H1 (cell line): ENCODE data around the gene MGRN1. TPM values are rescaled to one million over a fixed set of nuclear protein-coding genes. Genes with fewer than 3 reads are reported as not detected.

ENCODE experiments used
- CTCF ChIA-PET: fragments of 300-600 bp; sonication (Branson Sonifier 250); formaldehyde crosslinking; loops from one replicate; lab custom pipeline; 2021; ENCODE audit not compliant: partially characterized antibody; lab: Charles Lee
- POLR2A ChIA-PET: fragments of 300-600 bp; sonication (Branson Sonifier 250); formaldehyde crosslinking; loops from one replicate; lab custom pipeline; 2021; ENCODE audit warnings: inconsistent platforms; ENCODE audit not compliant: partially characterized antibody; lab: Charles Lee
- DNase-seq, 2 experiments: peaks; one replicate each; pipeline versions ENCODE4 v3.0.0 to v3.0.0-alpha.2; 2010 to 2022; ENCODE audit warnings: low spot score in 2 of 2, low read depth in 1 of 2, mixed read lengths in 1 of 2
- FAIRE-seq: peaks from 2 replicates; lab custom pipeline; 2011; peaks lifted over from hg19 to GRCh38; lab: Jason Lieb, UNC
- H2AFZ ChIP-seq: 2 replicates; pipeline ENCODE4 v1.8.1; 2012; ENCODE audit warnings: low read length, inconsistent platforms
- H2AK5ac ChIP-seq: 2 replicates; pipeline ENCODE4 v1.6.1; 2013; ENCODE audit warnings: low read depth, low read length
- H2BK120ac ChIP-seq: replicated peaks from 2 replicates; pipeline ENCODE3; 2013; ENCODE audit warnings: low read depth, low read length, inconsistent platforms
- H2BK12ac ChIP-seq: 2 replicates; pipeline ENCODE4 v1.6.1; 2013; ENCODE audit warnings: low read depth, low read length
- H2BK15ac ChIP-seq: 2 replicates; pipeline ENCODE4 v1.6.1; 2013; ENCODE audit warnings: low read length
- H2BK20ac ChIP-seq: 2 replicates; pipeline ENCODE4 v1.6.1; 2013; ENCODE audit warnings: low read length
- H2BK5ac ChIP-seq: 2 replicates; pipeline ENCODE4 v1.6.1; 2013; ENCODE audit warnings: low read depth, low read length
- H3K14ac ChIP-seq: 2 replicates; pipeline ENCODE4 v1.6.1; 2013; ENCODE audit warnings: inconsistent platforms; ENCODE audit not compliant: insufficient read length
- H3K18ac ChIP-seq: 2 replicates; pipeline ENCODE4 v1.6.1; 2013; ENCODE audit warnings: low read length; ENCODE audit errors: extremely low read depth
- H3K23ac ChIP-seq: 2 replicates; pipeline ENCODE4 v1.6.1; 2013; ENCODE audit warnings: inconsistent platforms; ENCODE audit not compliant: insufficient read length
- H3K23me2 ChIP-seq: 2 replicates; pipeline ENCODE4 v1.6.1; 2013; ENCODE audit warnings: low read depth, low read length
- H3K27ac ChIP-seq: 2 replicates; pipeline ENCODE4 v1.6.1; 2011; ENCODE audit warnings: low read depth, low read length, inconsistent platforms
- H3K27me3 ChIP-seq, 4 experiments: replicated peaks in 1 of 4; 1 replicate in 1 of 4; 2 replicates in 3 of 4; pipeline versions ENCODE4 v1.6.1 to v1.8.1; 2011 to 2013; ENCODE audit warnings: low read length in 3 of 4, mild to moderate bottlenecking in 3 of 4, inconsistent platforms in 2 of 4, mixed read lengths in 2 of 4, moderate library complexity in 1 of 4; ENCODE audit not compliant: control insufficient read depth in 3 of 4, insufficient read depth in 3 of 4; ENCODE audit errors: extremely low read depth in 1 of 4
- H3K36me3 ChIP-seq, 4 experiments: 2 replicates each; pipeline versions ENCODE4 v1.6.1 to v1.8.1; 2011 to 2013; ENCODE audit warnings: mild to moderate bottlenecking in 4 of 4, low read length in 3 of 4, moderate library complexity in 2 of 4, control low read depth in 1 of 4, inconsistent platforms in 1 of 4; ENCODE audit not compliant: insufficient read depth in 4 of 4, control insufficient read depth in 2 of 4
- H3K4ac ChIP-seq: replicated peaks from 2 replicates; pipeline ENCODE3; 2013; ENCODE audit warnings: low read length, low read depth, mixed read lengths, inconsistent platforms; ENCODE audit not compliant: insufficient read length
- H3K4me1 ChIP-seq, 4 experiments: replicated peaks in 1 of 4; 1 replicate in 1 of 4; 2 replicates in 3 of 4; pipeline versions ENCODE4 v1.6.1 to v1.8.1; 2011 to 2013; ENCODE audit warnings: low read length in 3 of 4, inconsistent platforms in 2 of 4, mixed read lengths in 1 of 4; ENCODE audit not compliant: insufficient read depth in 4 of 4, control insufficient read depth in 3 of 4
- H3K4me2 ChIP-seq, 2 experiments: 2 replicates each; pipeline versions ENCODE4 v1.6.1 to v1.8.1; 2011 to 2013; ENCODE audit warnings: low read depth in 2 of 2, low read length in 2 of 2, control low read depth in 1 of 2, inconsistent platforms in 1 of 2, mild to moderate bottlenecking in 1 of 2; ENCODE audit not compliant: insufficient read depth in 1 of 2
- H3K4me3 ChIP-seq, 4 experiments: fragments of 200-600, 300-600 bp in 1 of 4; sonication (generic), shearing (Covaris generic), sonication (Bioruptor Twin) in 1 of 4; 2 replicates each; pipeline versions ENCODE4 v1.5.1 to v1.8.1; 2011 to 2016; ENCODE audit warnings: low read length in 4 of 4, low read depth in 3 of 4, control low read depth in 2 of 4, inconsistent platforms in 2 of 4, mild to moderate bottlenecking in 2 of 4, mixed read lengths in 1 of 4, moderate library complexity in 1 of 4; ENCODE audit not compliant: insufficient read depth in 2 of 4; ENCODE audit errors: extremely low read depth in 1 of 4
- H3K56ac ChIP-seq: replicated peaks from 2 replicates; pipeline ENCODE3; 2013; ENCODE audit warnings: low read depth, mild to moderate bottlenecking, mixed read lengths, low read length, inconsistent platforms; ENCODE audit not compliant: insufficient read length
- H3K79me1 ChIP-seq: 2 replicates; pipeline ENCODE4 v1.6.1; 2013; ENCODE audit warnings: low read depth, low read length, control low read depth
- H3K79me2 ChIP-seq, 2 experiments: 2 replicates each; pipeline versions ENCODE4 v1.6.1 to v1.8.1; 2012 to 2013; ENCODE audit warnings: low read length in 2 of 2, mild to moderate bottlenecking in 2 of 2, inconsistent platforms in 1 of 2; ENCODE audit not compliant: insufficient read depth in 2 of 2, control insufficient read depth in 1 of 2
- H3K9ac ChIP-seq, 4 experiments: replicated peaks in 1 of 4; 1 replicate in 1 of 4; 2 replicates in 3 of 4; pipeline versions ENCODE4 v1.6.1 to v1.8.1; 2011 to 2013; ENCODE audit warnings: low read depth in 3 of 4, low read length in 3 of 4, control low read depth in 2 of 4, mild to moderate bottlenecking in 2 of 4, moderate library complexity in 2 of 4, inconsistent platforms in 1 of 4; ENCODE audit errors: extremely low read depth in 1 of 4
- H3K9me3 ChIP-seq, 2 experiments: 2 replicates each; pipeline versions ENCODE4 v1.6.1 to v1.8.1; 2012 to 2013; ENCODE audit warnings: mild to moderate bottlenecking in 2 of 2, moderate library complexity in 2 of 2, control low read depth in 1 of 2, inconsistent platforms in 1 of 2, low read depth in 1 of 2, low read length in 1 of 2, mixed read lengths in 1 of 2; ENCODE audit not compliant: insufficient read depth in 2 of 2
- H4K20me1 ChIP-seq, 2 experiments: replicated peaks in 1 of 2; 2 replicates each; pipeline versions ENCODE3 to v1.8.1; 2011 to 2013; ENCODE audit warnings: inconsistent platforms in 2 of 2, low read length in 2 of 2, mild to moderate bottlenecking in 1 of 2; ENCODE audit not compliant: insufficient read depth in 2 of 2, control insufficient read depth in 1 of 2
- H4K5ac ChIP-seq: 2 replicates; pipeline ENCODE4 v1.6.1; 2013; ENCODE audit warnings: low read length, low read depth, mixed read lengths, inconsistent platforms; ENCODE audit not compliant: insufficient read length
- H4K8ac ChIP-seq: 2 replicates; pipeline ENCODE4 v1.8.0; 2013; ENCODE audit warnings: mild to moderate bottlenecking, moderate library complexity, low read length, inconsistent platforms; ENCODE audit not compliant: insufficient read depth; ENCODE audit errors: extremely low read depth
- H4K91ac ChIP-seq: replicated peaks from 2 replicates; pipeline ENCODE3; 2013; ENCODE audit warnings: low read length, mixed read lengths, inconsistent platforms; ENCODE audit not compliant: insufficient read length
- BACH1 ChIP-seq: IDR thresholded peaks from 2 replicates; pipeline ENCODE4 v1.6.1; 2012; ENCODE audit warnings: low read length, improper control_type of control experiment
- GTF2F1 ChIP-seq: IDR thresholded peaks from 2 replicates; pipeline ENCODE4 v1.6.1; 2012; ENCODE audit warnings: low read depth, low read length, improper control_type of control experiment, borderline replicate concordance
- SIX5 ChIP-seq: IDR thresholded peaks from 2 replicates; pipeline ENCODE4 v1.6.1; 2011; ENCODE audit warnings: mild to moderate bottlenecking, low read depth, low read length
- SP4 ChIP-seq: IDR thresholded peaks from 2 replicates; pipeline ENCODE4 v1.6.1; 2012; ENCODE audit warnings: low read length, inconsistent platforms
- WGBS, 2 experiments: shearing (Covaris generic) in 1 of 2; methylation state at CpG; one replicate each; pipeline versions ENCODE4 v1.1.6 to v1.1.7; 2013 to 2015; ENCODE audit warnings: low lambda C conversion rate in 2 of 2, mixed read lengths in 2 of 2, inconsistent platforms in 1 of 2, low coverage in 1 of 2, missing lambda C conversion rate in 1 of 2; ENCODE audit not compliant: insufficient replicate concordance in 2 of 2, insufficient coverage in 1 of 2, insufficient read length in 1 of 2; ENCODE audit errors: extremely low coverage in 1 of 2, missing lambda C conversion rate in 1 of 2; 5-methylcytosine and 5-hydroxymethylcytosine counted together
- polyA plus RNA-seq, 7 experiments: library from polyadenylated mRNA; depleted of rRNA in 3 of 7; stranded (reverse) in 5 of 7; unstranded in 2 of 7; fragments of >200 nt in 5 of 7; fragments of 200-250 nt in 2 of 7; gene quantifications; 1 replicate in 5 of 7; 2 replicates in 1 of 7; 4 replicates in 1 of 7; pipeline versions ENCODE4 v1.2.1 to v1.2.3, GENCODE V29; 2011 to 2013; ENCODE audit warnings: missing spikeins in 2 of 7, mixed read lengths in 2 of 7
- total RNA-seq: library from RNA; stranded (reverse); fragmentation: NEBNext Ultra II Directional; extraction: Animal tissue kit (Norgen Biotek cat#: 25700); gene quantifications from 2 replicates; pipeline ENCODE4 v1.2.1, GENCODE V29; 2021

MGRN1 gene
- total and polyA plus RNA-seq, 2 of the 8 experiments (the other 6 are each of a cell fraction or from before 2014, with no cell fraction given): 15.0 to 82.3 TPM

DNA sequence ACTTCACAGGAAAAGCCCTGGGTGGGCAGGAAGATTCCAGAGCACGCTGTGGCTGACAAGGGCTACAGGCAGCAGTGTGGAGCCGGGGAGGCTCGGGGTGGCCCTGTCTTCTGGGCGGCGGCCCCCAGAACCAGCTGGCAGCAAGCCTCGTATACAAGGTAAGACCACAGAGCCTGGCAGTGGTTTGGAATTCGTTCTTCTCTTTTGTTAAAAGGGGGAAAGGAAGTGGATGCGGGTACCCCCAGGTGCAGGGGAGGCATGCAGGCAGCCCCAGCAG is 16.0 kb upstream of the MGRN1 start:
- Histone ChIP-seq H2BK120ac (no peak overlapping the region), H3K4me1 (peaks cover 0 to 24% (median 21%) of the 10 kb centered on the region in 4 experiments; a peak in 6 of 7 replicates), H3K4ac (no peak overlapping the region), H3K14ac (no peak overlapping the region), H3K4me3 (no peak overlapping the region), H4K20me1 (peaks cover 13 to 21% of the 10 kb centered on the region in 2 experiments), H2BK20ac (no peak overlapping the region), H2AK5ac (no peak overlapping the region), H2AFZ (no peak overlapping the region), H3K56ac (no peak overlapping the region), H4K8ac (no peak overlapping the region), H3K4me2 (no peak overlapping the region), H3K9me3 (no peaks in the 10 kb centered on the region), H3K79me2 (peaks cover 9 to 38% of the 10 kb centered on the region in 2 experiments; a peak in 3 of 4 replicates), H4K91ac (no peak overlapping the region), H2BK12ac (no peak overlapping the region), H3K9ac (no peak overlapping the region), H3K79me1 (peaks cover 9% of the 10 kb centered on the region; the same call in 1 of the 2 replicates), H3K27me3 (no peaks in the 10 kb centered on the region), H3K27ac (no peak overlapping the region; the same call in 1 of the 2 replicates), H2BK5ac (no peak overlapping the region), H3K23me2 (peaks cover 5% of the 10 kb centered on the region; the same call in 1 of the 2 replicates), H3K23ac (no peak overlapping the region), H3K18ac (no peak overlapping the region), H4K5ac (no peak overlapping the region), H3K36me3 (peaks cover 2 to 20% (median 11%) of the 10 kb centered on the region in 4 experiments; a peak in 4 of 8 replicates), H2BK15ac (no peak overlapping the region)
- FAIRE-seq (no peak), DNase-seq (no peak)
- TF ChIP-seq SIX5: no peak
- no peak for TF ChIP-seq GTF2F1
- no peak for TF ChIP-seq BACH1
- TF ChIP-seq SP4: no peak
- POLR2A ChIA-PET: interaction anchor here (7.6 to 13.3 kb wide), 2 partner anchors 6 to 14 kb away, joined by 55 to 126 read pairs; partner anchors contain the start of gene UBALD1
- CTCF ChIA-PET: interaction anchor here (0.7 to 5.0 kb wide), 6 partner anchors 16 to 56 kb away, joined by 3 to 21 read pairs (median 3); partner anchors contain the start of gene MGRN1
- WGBS, 2 experiments: 80% methylated on average over 8 of the region's 8 CpGs; no CpG with 5 or more reads in 1 of the 2 experiments
